HG02938 (cell line): ENCODE measurements around the gene MTG1.

Experiments
- ATAC-seq: cut with Tn5 transposase; IDR thresholded peaks from one replicate; pipeline ENCODE4 v1.9.1; 2021; ENCODE audit warnings: mild to moderate bottlenecking, moderate library complexity; ENCODE audit not compliant: unreplicated experiment

MTG1 gene

GRCh38 chr10:133444342-133445267 is 50.6 kb downstream of the MTG1 start:
- ATAC-seq, result no peak

- no peak for ATAC-seq
These were observed 51.3 kb downstream of the MTG1 start for GRCh38 chr10:133445268-133445732.

GRCh38 chr10:133445751-133446708 is 52.1 kb downstream of the MTG1 start:
- ATAC-seq, result no peak

GRCh38 chr10:133446979-133447378 is 53.0 kb downstream of the MTG1 start:
- no peak for ATAC-seq

GRCh38 chr10:133448120-133448519 is 54.2 kb downstream of the MTG1 start:
- no peak for ATAC-seq

GRCh38 chr10:133451346-133451745 is 57.4 kb downstream of the MTG1 start:
- no peak for ATAC-seq

- no peak for ATAC-seq
These were observed 58.5 kb downstream of the MTG1 start for GRCh38 chr10:133452453-133452852.

- ATAC-seq, result no peak
These were observed 59.7 kb downstream of the MTG1 start, which contains the start of gene SCART1 for GRCh38 chr10:133453516-133454203. TSS of gene SCART1 (plus strand) at chr10:133453945. CDS start at chr10:133453998, 53 bp downstream.

GRCh38 chr10:133454204-133454893 is 60.4 kb downstream of the MTG1 start:
- ATAC-seq, result no peak

GRCh38 chr10:133455196-133455595 is 61.2 kb downstream of the MTG1 start:
- no peak for ATAC-seq

GRCh38 chr10:133455611-133456031 is 61.7 kb downstream of the MTG1 start:
- ATAC-seq, result no peak

- ATAC-seq, result no peak
These were observed 62.3 kb downstream of the MTG1 start for GRCh38 chr10:133456041-133456951.

- no peak for ATAC-seq
These were observed 63.3 kb downstream of the MTG1 start for GRCh38 chr10:133457100-133457841.

GRCh38 chr10:133458021-133458709 is 64.2 kb downstream of the MTG1 start:
- ATAC-seq, result no peak

GRCh38 chr10:133458710-133459453 is 64.9 kb downstream of the MTG1 start:
- no peak for ATAC-seq

GRCh38 chr10:133459454-133460207 is 65.7 kb downstream of the MTG1 start:
- no peak for ATAC-seq
